A549 (cell line): ENCODE measurements around the gene DPM3. TPM values are rescaled to one million over a fixed set of nuclear protein-coding genes. Genes with fewer than 3 reads are reported as not detected.

ENCODE experiments used
- ATAC-seq, 2 experiments: fragments of 200-7000 bp in 1 of 2; fragments of >200 bp in 1 of 2; cut with Nextera tagmentation in 1 of 2; cut with Tn5 transposase in 1 of 2; 3 replicates each; pipeline versions ENCODE4 v1.8.0 to v1.9.1; 2018 to 2020; ENCODE audit warnings: mild to moderate bottlenecking in 1 of 2, moderate library complexity in 1 of 2
- CTCF ChIA-PET: fragments of 300-600 bp; sonication (Branson Sonifier 250); formaldehyde crosslinking; extraction: SDS; loops from one replicate; lab custom pipeline; 2021; ENCODE audit warnings: antibody characterized with exemption, inconsistent platforms; lab: Yijun Ruan, JAX
- POLR2A ChIA-PET: fragments of 350-600 bp; formaldehyde crosslinking; extraction: SDS; loops from one replicate; lab custom pipeline; 2021; ENCODE audit warnings: antibody characterized with exemption, inconsistent platforms; lab: Yijun Ruan, JAX
- DNase-seq, 2 experiments: peaks; one replicate each; pipeline versions ENCODE4 v3.0.0 to v3.0.0-alpha.2; 2011 to 2016; ENCODE audit warnings: low read depth in 1 of 2, low spot score in 1 of 2
- FAIRE-seq: peaks from 2 replicates; lab custom pipeline; 2011; peaks lifted over from hg19 to GRCh38; lab: Jason Lieb, UNC
- H3K27ac ChIP-seq, 2 experiments: fragments of >200 bp; sonication (Bioruptor Twin); formaldehyde crosslinking; 3 replicates each; pipeline ENCODE4 v1.5.1; 2016 to 2017
- H3K4me1 ChIP-seq: fragments of >200 bp; sonication (Bioruptor Twin); formaldehyde crosslinking; 3 replicates; pipeline ENCODE4 v1.6.1; 2016
- H3K4me2 ChIP-seq: fragments of >200 bp; sonication (Bioruptor Twin); formaldehyde crosslinking; 3 replicates; pipeline ENCODE4 v1.6.1; 2016
- H3K4me3 ChIP-seq: fragments of >200 bp; sonication (Bioruptor Twin); formaldehyde crosslinking; 3 replicates; pipeline ENCODE4 v1.5.1; 2016
- H3K9me3 ChIP-seq: fragments of >200 bp; sonication (Bioruptor Twin); formaldehyde crosslinking; 3 replicates; pipeline ENCODE4 v1.6.1; 2016
- ATOH8 ChIP-seq: fragments of 250-450 bp; sonication (Bioruptor Pico); IDR thresholded peaks from 2 replicates; pipeline ENCODE4 v1.5.0; 2020; ENCODE audit warnings: low read depth, mild to moderate bottlenecking, moderate library complexity
- CHD4 ChIP-seq: fragments of 200-600 bp; sonication (generic); IDR thresholded peaks from 2 replicates; pipeline ENCODE4 v1.6.1; 2016; ENCODE audit warnings: antibody characterized with exemption, mild to moderate bottlenecking, borderline replicate concordance
- CTCF ChIP-seq: fragments of >200 bp; sonication (Bioruptor Twin); formaldehyde crosslinking; IDR thresholded peaks from 3 replicates; pipeline ENCODE4 v1.5.1; 2016
- E2F6 ChIP-seq: IDR thresholded peaks from 2 replicates; pipeline ENCODE4 v1.6.1; 2012; ENCODE audit warnings: low read depth, borderline replicate concordance
- EHMT2 ChIP-seq: fragments of 200-600 bp; sonication (generic); IDR thresholded peaks from 2 replicates; pipeline ENCODE4 v1.6.1; 2016; ENCODE audit warnings: antibody characterized with exemption, low read depth, mild to moderate bottlenecking, moderate library complexity
- FOXS1 ChIP-seq: fragments of 250-450 bp; sonication (Bioruptor Pico); IDR thresholded peaks from 2 replicates; pipeline ENCODE4 v1.5.0; 2020; ENCODE audit warnings: mild to moderate bottlenecking, moderate library complexity
- GATA3 ChIP-seq: IDR thresholded peaks from 2 replicates; pipeline ENCODE4 v1.6.1; 2012; ENCODE audit warnings: borderline replicate concordance
- HEYL ChIP-seq: fragments of 250-450 bp; sonication (Bioruptor Pico); IDR thresholded peaks from 2 replicates; pipeline ENCODE4 v1.8.0; 2021; ENCODE audit warnings: mild to moderate bottlenecking, moderate library complexity
- HOXB13 ChIP-seq: fragments of 250-450 bp; sonication (Bioruptor Pico); IDR thresholded peaks from 2 replicates; pipeline ENCODE4 v1.5.0; 2020; ENCODE audit warnings: low read depth, mild to moderate bottlenecking, moderate library complexity
- JUN ChIP-seq, 2 experiments: fragments of >200 bp; sonication (Bioruptor Twin); formaldehyde crosslinking; IDR thresholded peaks; 2 replicates in 1 of 2; 3 replicates in 1 of 2; pipeline ENCODE4 v1.6.1; 2016 to 2017
- MAFK ChIP-seq: fragments of 450-650 bp; IDR thresholded peaks from 2 replicates; pipeline ENCODE4 v1.6.1; 2014; ENCODE audit not compliant: partially characterized antibody
- MAX ChIP-seq: IDR thresholded peaks from 2 replicates; pipeline ENCODE4 v1.6.1; 2012
- POLR2A ChIP-seq: IDR thresholded peaks from 2 replicates; pipeline ENCODE4 v1.6.1; 2012; ENCODE audit warnings: mild to moderate bottlenecking, low read length
- POLR2AphosphoS2 ChIP-seq: conservative IDR thresholded peaks from 2 replicates; pipeline ENCODE4 v1.6.1; 2012; ENCODE audit warnings: low read length, improper control_type of control experiment, inconsistent platforms
- USF2 ChIP-seq: fragments of 450-650 bp; IDR thresholded peaks from 2 replicates; pipeline ENCODE4 v1.6.1; 2014; ENCODE audit warnings: antibody characterized with exemption
- whole genome bisulfite sequencing: methylation state at CpG from one replicate; pipeline ENCODE4 v1.1.6; 2017; ENCODE audit errors: missing lambda C conversion rate; 5-methylcytosine and 5-hydroxymethylcytosine counted together
- polyA plus RNA-seq, 4 experiments: library from polyadenylated mRNA; depleted of rRNA in 3 of 4; stranded (reverse); fragments of >200 nt; fragmentation: RNase III in 1 of 4; extraction: RNeasy Plus Mini Kit Qiagen cat#74134 plus additional on column Dnase treatment in 1 of 4; gene quantifications; 2 replicates in 3 of 4; 3 replicates in 1 of 4; pipeline ENCODE4 v1.2.3, GENCODE V29; 2011 to 2017

DPM3 gene
- polyA plus RNA-seq, 2 of the 4 experiments (the other 2 are of a cell fraction), result 22.8 to 80.3 TPM

- TF ChIP-seq POLR2AphosphoS2, result no peak
Measured at GRCh38 chr1:155174324-155175280, 34.3 kb upstream of the DPM3 start (continued).

GRCh38 chr1:155173478-155174323 lies 33.4 kb upstream of the DPM3 start, which contains the start of gene TRIM46:
TRIM46 (plus strand) TSS chr1:155173849; CDS start chr1:155173967, 118 bp downstream.
- peak; percentile 22 to 43 for ATAC-seq
- ChIA-PET CTCF (interaction anchor here (0.7 to 15.2 kb wide), 32 partner anchors 8 to 213 kb away, joined by 3 to 384 read pairs (median 6); partner anchors contain the start of genes ADAM15, EFNA1, MTX1 and SLC50A1), POLR2A (interaction anchor here (0.8 to 4.4 kb wide), 8 partner anchors 20 to 110 kb away, joined by 3 to 54 read pairs (median 4); partner anchors contain the start of genes EFNA4 and SLC50A1)
- peak; percentile 65 to 80 for DNase-seq
- H3K4me1 ChIP-seq, result peaks cover 21% of the 10 kb centered on the region
- no peak for FAIRE-seq
- TF ChIP-seq HOXB13 (CRISPR knock-in tag) (peak; percentile 50; the same call in 1 of the 2 replicates), JUN (IDR thresholded peaks at IDR 0.05) (0 out of 5 replicates have a peak, but pooled peaks of 1 of the 2 experiments have one; percentile 17), CHD4 (no peak), MAFK (no peak), HEYL (CRISPR knock-in tag) (no peak), EHMT2 (no peak), FOXS1 (CRISPR knock-in tag) (0 out of 2 replicates have a peak, but pooled peaks have one; percentile 7), CTCF (peak; percentile 27; the same call in 2 of the 3 replicates), ATOH8 (CRISPR knock-in tag) (0 out of 2 replicates have a peak, but pooled peaks have one; percentile 60), E2F6 (peak; percentile 94), MAX (peak; percentile 88), GATA3 (no peak), POLR2A (peak; percentile 21; the same call in 1 of the 2 replicates), USF2 (peak; percentile 37; the same call in 1 of the 2 replicates)
- peak within 1 kb of the TSS; percentile 95 for H3K4me2 ChIP-seq
- no peaks in the 10 kb centered on the region for H3K9me3 ChIP-seq
- H3K4me3 ChIP-seq, result peak within 1 kb of the TSS; percentile 80
- peak within 1 kb of the TSS; percentile 93 to 99 for H3K27ac ChIP-seq
- WGBS, result 21% methylated on average over 23 of the region's 38 CpGs
